Heart right ventricle (tissue), 16 donors: ENCODE data around the gene RABGAP1. TPM values are rescaled to one million over a fixed set of nuclear protein-coding genes. Genes with fewer than 3 reads are reported as not detected.

Experiments
- ATAC-seq, 8 donors: fragments of 200-7000 bp; cut with Tn5 transposase; one replicate each; pipeline ENCODE4 v1.9.1; 2020; ENCODE audit warnings: mild to moderate bottlenecking in 8 of 8, moderate library complexity in 8 of 8, moderate number of reproducible peaks in 1 of 8
- DNase-seq, 2 donors: peaks; one replicate each; pipeline ENCODE4 v3.0.0-alpha.2; 2020
- H3K27ac ChIP-seq, 10 donors: fragments of 200-600 bp; sonication (generic) in 2 of 10; one replicate each; pipeline versions ENCODE4 v1.5.0 to v1.8.0; 2020 to 2022; ENCODE audit warnings: mild to moderate bottlenecking in 3 of 10
- H3K27me3 ChIP-seq, 7 donors: fragments of 200-600 bp; one replicate each; pipeline ENCODE4 v1.8.0; 2021 to 2022; ENCODE audit warnings: mild to moderate bottlenecking in 2 of 7
- H3K36me3 ChIP-seq, 9 donors: fragments of 200-600 bp; sonication (generic) in 1 of 9; one replicate each; pipeline versions ENCODE4 v1.5.0 to v1.8.0; 2020 to 2022; ENCODE audit warnings: mild to moderate bottlenecking in 2 of 9
- H3K4me1 ChIP-seq, 9 donors: fragments of 200-600 bp; sonication (generic) in 1 of 9; one replicate each; pipeline versions ENCODE4 v1.5.0 to v1.8.0; 2020 to 2022; ENCODE audit warnings: mild to moderate bottlenecking in 4 of 9
- H3K4me3 ChIP-seq, 10 donors: fragments of 200-600 bp; sonication (generic) in 2 of 10; one replicate each; pipeline versions ENCODE4 v1.5.0 to v1.8.0; 2020 to 2022; ENCODE audit warnings: mild to moderate bottlenecking in 7 of 10, moderate library complexity in 2 of 10
- H3K9me3 ChIP-seq, 11 donors: fragments of 200-600 bp in 10 of 11; sonication (generic) in 2 of 11; one replicate each; pipeline versions ENCODE4 v1.5.0 to v1.8.0; 2013 to 2022; ENCODE audit warnings: mild to moderate bottlenecking in 2 of 11, control low read depth in 1 of 11, moderate library complexity in 1 of 11
- CTCF ChIP-seq, 9 donors: fragments of 200-600 bp; sonication (generic) in 2 of 9; IDR thresholded peaks; one replicate each; pipeline versions ENCODE4 v1.5.0 to v1.8.0; 2021 to 2022; ENCODE audit warnings: antibody characterized with exemption in 9 of 9, mild to moderate bottlenecking in 5 of 9, moderate library complexity in 1 of 9
- WGBS, 2 donors: extraction: QIAGEN DNeasy Blood & Tissue Kit; methylation state at CpG; one replicate each; pipeline ENCODE4 v1.1.7; 2013; ENCODE audit warnings: inconsistent platforms in 1 of 2; 5-methylcytosine and 5-hydroxymethylcytosine counted together
- intact Hi-C, 10 donors: fragments of 100-400 bp; cut with DNase I; formaldehyde crosslinking; loops; one replicate each; pipeline versions ENCODE4 v1.11.1 to v1.14.2; 2022
- polyA plus RNA-seq, 2 donors: library from polyadenylated mRNA; stranded (reverse); fragments of 200-250 nt; gene quantifications; one replicate each; pipeline ENCODE4 v1.2.3, GENCODE V29; 2013
- total RNA-seq, 10 donors: library from RNA; stranded (reverse); fragmentation: NEBNext Ultra II Directional in 3 of 10; extraction: Animal tissue kit (Norgen Biotek cat#: 25700) in 3 of 10; gene quantifications; one replicate each; pipeline versions ENCODE4 v1.2.1 to v1.2.4, GENCODE V29; 2021 to 2023
- donor health status: Arrhythmogenic right ventricular cardiomyopathy.
- donor health status: ischemic (EF 13 %, LVEDD 7.1; RV severe dilation, severe dysfunction).
- donor health status: healthy with polysubstance abuse.
- donor health status: DM: no; HTN: yes; CAD: no.
- donor health status: DM: no; HTN: no; CAD: no.
- donor health status: ischemic (EF 25% LVEDD 6.9; RV normal size, moderate dysfunction).
- donor health status: ischemic (EF 25% LVEDD 5.7; RV mildly dilated, moderate dysfunction).
- donor health status: healthy.
- donor health status: DM: yes; HTN: yes; CAD: no.
- donor health status: Ischemic cardiomyopathy.
- donor health status: ischemic (EF 35%, LVEDD 5.7; RV mildly dilated, moderate dysfunction).
- donor health status: nonischemic (EF 11% LVEDD 7.7; RV severe dilation, severe dysfunction).
- donor health status: DM: yes; HTN: yes; CAD: no.
- donor health status: PGD.
- donor health status: ischemic (EF 29% LVEDD 5.4; RV normal size, mild dysfunction).
- donor health status: nonischemic (EF 23%, LVEDD 6.1; RV moderate dilation, normal function).

Gene RABGAP1
- total and polyA plus RNA-seq, 12 donors = 9.3 to 62.3 (median 45.8) TPM

- no peaks in the 10 kb centered on the region for H3K9me3 ChIP-seq
- 94 to 96% methylated on average over 6 of the region's 6 CpGs for WGBS, 2 donors
- H3K36me3 ChIP-seq = peaks cover 0 to 59% (median 3%) of the 10 kb centered on the region in 9 donors
- ATAC-seq = no peak
- H3K27me3 ChIP-seq = no peaks in the 10 kb centered on the region
- intact Hi-C loops = no loop called here
- TF ChIP-seq CTCF (IDR thresholded peaks at IDR 0.05) = no peak
- no peaks in the 10 kb centered on the region for H3K4me1 ChIP-seq
- DNase-seq = no peak
- H3K4me3 ChIP-seq = no peak overlapping the region
- no peak overlapping the region for H3K27ac ChIP-seq
Measured at GRCh38 chr9:123132696-123133095, 191.9 kb downstream of the RABGAP1 start.

GRCh38 chr9:123135430-123135829 is 194.6 kb downstream of the RABGAP1 start:
- no peak for TF ChIP-seq CTCF (IDR thresholded peaks at IDR 0.05)
- intact Hi-C loops = no loop called here
- Histone ChIP-seq H3K36me3 (peaks cover 0 to 49% (median 3%) of the 10 kb centered on the region in 9 donors), H3K4me1 (no peaks in the 10 kb centered on the region), H3K9me3 (no peaks in the 10 kb centered on the region), H3K27me3 (no peaks in the 10 kb centered on the region), H3K27ac (no peak overlapping the region), H3K4me3 (no peak overlapping the region)
- WGBS, 2 donors = 85 to 91% methylated on average over 5 of the region's 5 CpGs
- DNase-seq (no peak), ATAC-seq (no peak)

- intact Hi-C loops = no loop called here
- Histone ChIP-seq H3K36me3 (peaks cover 0 to 27% (median 0%) of the 10 kb centered on the region in 9 donors), H3K9me3 (no peaks in the 10 kb centered on the region), H3K27ac (no peak overlapping the region), H3K4me3 (no peak overlapping the region), H3K27me3 (no peaks in the 10 kb centered on the region), H3K4me1 (no peaks in the 10 kb centered on the region)
- WGBS, 2 donors = 91 to 93% methylated on average over 2 of the region's 2 CpGs
- no peak for ATAC-seq
- no peak for TF ChIP-seq CTCF (IDR thresholded peaks at IDR 0.05)
- DNase-seq = no peak
Measured at GRCh38 chr9:123138163-123138562, 197.3 kb downstream of the RABGAP1 start.

GRCh38 chr9:123149067-123149466 is 208.2 kb downstream of the RABGAP1 start:
- Histone ChIP-seq H3K27me3 (no peaks in the 10 kb centered on the region), H3K36me3 (peaks cover 0 to 23% (median 0%) of the 10 kb centered on the region in 9 donors), H3K9me3 (peaks cover 0 to 13% (median 0%) of the 10 kb centered on the region in 11 donors), H3K27ac (no peak overlapping the region), H3K4me3 (no peak overlapping the region), H3K4me1 (no peaks in the 10 kb centered on the region)
- ATAC-seq (no peak), DNase-seq (no peak)
- 60 to 73% methylated on average over 1 of the region's 1 CpG for WGBS, 2 donors
- no peak for TF ChIP-seq CTCF (IDR thresholded peaks at IDR 0.05)
- intact Hi-C loops = no loop called here
